Esophagus mucosa (tissue), 1 donor: ENCODE results near the gene COL19A1. TPM values are rescaled to one million over a fixed set of nuclear protein-coding genes. Genes with fewer than 3 reads are reported as not detected.

Experiments
- ATAC-seq: fragments of 200-7000 bp; cut with Tn5 transposase; one replicate; pipeline ENCODE4 v1.9.1; 2020
- total RNA-seq: library from RNA; stranded (reverse); gene quantifications from one replicate; pipeline ENCODE4 v1.2.4, GENCODE V29; 2023
- donor health status: DM: yes; HTN: yes; CAD: no.

The COL19A1 gene
- total RNA-seq, 1 donor from 2014 or later, result 0.04 TPM

GRCh38 chr6:70176842-70177550 lies 310.6 kb downstream of the COL19A1 start:
- no peak for ATAC-seq

DNA sequence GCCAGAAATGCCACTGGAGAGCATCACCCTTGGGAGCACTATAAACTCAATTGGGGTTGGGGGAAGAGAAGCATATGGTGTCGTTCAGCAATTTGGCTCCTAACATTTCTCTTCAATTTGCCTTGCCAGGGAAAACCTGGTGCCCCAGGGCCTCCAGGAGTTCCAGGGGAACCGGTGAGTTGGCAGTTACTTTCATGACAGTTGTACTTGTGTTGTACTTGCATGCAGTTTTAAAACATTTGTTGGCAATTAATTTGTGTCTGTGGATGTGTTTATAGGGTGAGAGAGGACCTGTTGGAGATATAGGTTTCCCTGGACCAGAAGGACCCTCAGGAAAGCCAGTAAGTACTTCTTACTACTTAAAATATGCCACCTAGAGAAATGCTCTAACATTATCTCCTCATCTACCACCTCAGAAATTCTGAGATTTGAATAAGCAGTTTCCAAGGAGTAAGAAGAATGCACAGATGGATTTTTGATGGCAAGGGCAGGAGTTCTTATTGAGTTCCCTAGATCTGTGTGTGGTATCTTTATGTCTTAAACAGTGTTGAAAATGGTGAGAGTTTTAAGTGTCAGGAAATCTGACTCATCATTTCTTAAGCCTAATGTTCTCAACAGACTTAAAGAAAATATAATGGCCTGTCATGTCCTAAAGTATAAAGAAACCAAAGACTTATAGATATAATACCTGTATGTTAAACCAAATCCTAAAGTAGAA lies 314.0 kb downstream of the COL19A1 start:
- no peak for ATAC-seq

DNA sequence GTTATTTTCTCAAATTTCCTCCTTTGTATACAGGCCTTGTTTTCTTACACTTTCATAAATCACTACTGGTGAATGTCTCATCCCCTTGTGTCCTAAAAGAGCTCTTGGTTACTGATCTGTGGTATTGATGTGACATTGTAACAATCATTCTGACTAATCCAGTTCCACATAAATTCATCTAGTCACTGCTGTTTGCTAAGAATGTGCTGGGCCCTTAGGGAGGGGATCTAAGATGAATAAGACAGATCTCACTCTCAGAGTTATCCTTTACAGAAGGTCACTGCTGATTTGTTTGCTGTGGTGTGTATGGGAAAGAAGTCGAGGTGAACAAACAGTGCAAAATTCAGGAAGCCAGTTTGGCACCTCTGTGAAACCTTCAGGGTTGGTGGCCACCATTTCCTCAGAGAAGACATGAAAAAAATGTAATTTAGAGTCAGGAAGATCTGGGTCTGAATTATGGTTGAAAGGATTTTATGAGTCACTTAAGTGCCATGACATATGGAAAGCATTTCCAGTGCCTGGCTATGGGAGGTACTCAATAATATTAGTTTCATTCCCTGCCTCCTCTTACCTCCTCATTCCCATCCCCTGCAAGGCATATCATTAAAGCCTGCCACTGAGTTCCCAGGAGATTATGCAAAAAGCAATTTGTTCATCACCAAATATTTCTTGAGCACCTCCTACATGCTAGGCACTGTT lies 314.7 kb downstream of the COL19A1 start:
- no peak for ATAC-seq

DNA sequence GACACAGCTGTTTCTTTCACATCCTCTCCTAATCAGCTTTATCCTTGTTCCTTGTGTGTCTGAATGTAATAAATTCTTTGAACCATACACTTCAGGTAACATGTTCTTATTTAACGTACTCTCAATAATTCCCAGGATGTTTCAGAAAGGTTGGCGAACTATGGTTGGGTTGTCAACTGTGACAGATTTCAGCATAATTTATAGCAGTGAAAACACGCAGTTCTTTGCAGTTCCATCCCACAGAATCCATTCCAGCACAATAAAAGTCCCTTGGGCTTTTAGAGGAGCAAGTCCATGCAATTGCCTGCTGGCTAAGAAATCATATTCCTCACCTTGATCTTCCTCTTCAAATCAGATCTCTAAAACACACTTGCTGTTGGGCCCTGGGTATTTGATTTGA lies 317.2 kb downstream of the COL19A1 start:
- no peak for ATAC-seq

DNA sequence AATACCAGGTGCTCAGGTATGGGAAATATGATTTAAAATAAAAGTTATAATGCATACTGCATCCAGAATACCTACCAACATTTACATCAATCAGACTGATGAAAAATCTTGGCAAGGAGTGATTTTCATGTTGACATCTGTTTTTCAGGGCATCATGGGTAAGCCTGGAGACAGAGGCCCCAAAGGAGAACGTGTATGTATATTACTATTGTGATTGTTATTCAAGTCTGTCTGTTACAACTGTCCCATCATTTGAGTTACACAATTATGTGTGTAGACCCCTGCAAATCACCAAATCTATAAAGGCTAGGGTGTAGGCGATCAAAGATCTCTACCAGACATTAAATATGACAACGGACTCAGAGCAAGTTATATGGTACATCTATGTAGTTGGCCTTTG lies 318.4 kb downstream of the COL19A1 start:
- ATAC-seq, result no peak

GRCh38 chr6:70186461-70186860 lies 320.1 kb downstream of the COL19A1 start:
- ATAC-seq, result no peak

GRCh38 chr6:70188202-70188601 lies 321.8 kb downstream of the COL19A1 start:
- ATAC-seq, result no peak

GRCh38 chr6:70194421-70194820 lies 328.1 kb downstream of the COL19A1 start:
- ATAC-seq, result no peak

DNA sequence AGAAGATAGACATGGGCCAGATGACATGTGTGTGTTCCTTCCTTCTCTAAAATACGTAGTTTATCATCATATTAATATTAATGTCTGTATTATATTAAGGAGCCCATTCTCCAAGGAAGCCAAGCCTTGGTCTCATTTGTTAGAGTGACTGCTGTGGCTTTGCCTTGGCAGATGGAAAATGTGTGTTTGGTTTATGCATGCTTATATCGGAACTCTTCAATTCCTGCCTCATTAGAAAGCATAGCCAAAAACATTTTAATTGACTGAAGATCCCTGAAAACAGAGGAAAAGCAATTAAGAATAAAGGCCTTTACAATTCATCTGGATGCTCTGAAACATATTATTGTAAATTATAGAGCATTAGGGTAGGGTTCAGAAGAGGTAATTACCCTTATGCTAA lies 330.2 kb downstream of the COL19A1 start:
- ATAC-seq, result no peak

DNA sequence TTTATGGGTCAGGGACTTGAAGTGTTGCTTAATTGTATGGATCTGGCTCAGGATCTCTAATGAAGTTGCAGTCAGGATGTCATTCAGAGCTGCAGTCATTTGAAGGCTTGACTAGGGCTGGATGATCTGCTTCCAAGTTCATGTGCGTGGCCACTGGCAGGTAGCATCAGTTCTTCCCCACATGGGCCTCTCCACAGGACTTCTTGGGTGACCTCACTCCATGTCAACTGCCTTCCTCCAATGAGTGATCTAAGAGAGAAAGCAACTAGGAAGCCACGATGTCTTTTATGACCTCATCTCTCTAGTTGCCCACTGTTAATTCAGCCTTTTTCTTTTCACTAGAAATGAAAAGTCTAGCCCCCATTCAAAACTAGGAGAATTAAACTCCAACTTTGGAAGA lies 332.4 kb downstream of the COL19A1 start:
- ATAC-seq, result no peak

- ATAC-seq, result no peak
Measured at GRCh38 chr6:70208235-70208790, 342.0 kb downstream of the COL19A1 start.

GRCh38 chr6:70210462-70210861 lies 344.1 kb downstream of the COL19A1 start:
- ATAC-seq, result no peak

- ATAC-seq, result no peak
Measured at GRCh38 chr6:70215460-70216108, 349.2 kb downstream of the COL19A1 start.

DNA sequence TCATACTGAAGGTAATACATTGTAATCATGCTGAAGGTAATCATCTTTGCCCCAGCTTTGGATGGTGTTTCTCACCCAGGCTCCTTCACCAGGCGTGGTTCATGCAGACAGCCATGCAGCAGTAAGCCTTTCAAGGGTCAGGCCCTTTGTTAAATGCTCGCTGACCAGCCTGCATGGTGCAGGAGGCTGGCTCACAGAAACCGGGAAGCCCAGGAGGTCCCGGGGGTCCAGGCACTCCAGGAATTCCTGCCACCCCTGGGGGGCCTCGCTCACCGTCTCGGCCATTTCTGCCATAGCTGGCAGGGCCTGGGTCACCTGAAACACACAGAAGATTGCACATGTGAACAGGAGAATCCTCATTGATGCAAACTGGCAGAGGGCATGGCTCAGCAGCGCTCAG lies 350.4 kb downstream of the COL19A1 start:
- no peak for ATAC-seq

DNA sequence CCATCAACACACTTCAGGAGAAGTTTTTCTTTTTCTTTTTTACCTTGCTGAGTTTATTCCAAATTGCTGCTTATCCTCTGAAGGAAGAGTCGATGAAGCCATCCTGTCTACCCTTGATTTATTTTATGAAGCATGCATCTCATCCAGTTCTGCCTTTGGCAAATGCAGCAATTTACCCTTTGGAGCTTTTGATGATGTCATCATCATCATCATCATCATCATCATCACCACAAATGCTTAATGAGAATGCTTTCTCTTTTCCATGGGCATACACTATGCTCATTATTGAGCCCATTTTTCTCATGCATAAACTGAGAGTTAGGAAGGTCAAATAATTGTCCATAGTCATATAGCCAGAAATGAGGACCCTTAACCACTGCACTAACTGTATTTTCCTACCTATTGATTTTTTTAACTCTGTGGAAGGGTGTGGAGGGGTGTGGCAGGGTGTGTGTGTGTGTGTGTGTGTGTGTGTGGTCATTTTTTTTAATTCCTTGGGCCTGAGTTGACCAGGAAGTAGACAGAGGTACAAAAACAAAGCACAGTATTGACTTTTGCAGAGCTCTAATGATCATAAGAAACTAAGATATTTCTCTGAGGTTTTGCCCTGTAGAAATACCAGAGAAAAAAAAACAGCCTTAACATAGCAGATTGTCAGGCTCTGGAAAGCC lies 353.7 kb downstream of the COL19A1 start:
- ATAC-seq, result peak; percentile 69

GRCh38 chr6:70221025-70221714 lies 354.8 kb downstream of the COL19A1 start:
- peak; percentile 49 for ATAC-seq

- ATAC-seq, result no peak
Measured at GRCh38 chr6:70221715-70222438, 355.5 kb downstream of the COL19A1 start.

GRCh38 chr6:70222439-70222749 lies 356.0 kb downstream of the COL19A1 start:
- ATAC-seq, result no peak

DNA sequence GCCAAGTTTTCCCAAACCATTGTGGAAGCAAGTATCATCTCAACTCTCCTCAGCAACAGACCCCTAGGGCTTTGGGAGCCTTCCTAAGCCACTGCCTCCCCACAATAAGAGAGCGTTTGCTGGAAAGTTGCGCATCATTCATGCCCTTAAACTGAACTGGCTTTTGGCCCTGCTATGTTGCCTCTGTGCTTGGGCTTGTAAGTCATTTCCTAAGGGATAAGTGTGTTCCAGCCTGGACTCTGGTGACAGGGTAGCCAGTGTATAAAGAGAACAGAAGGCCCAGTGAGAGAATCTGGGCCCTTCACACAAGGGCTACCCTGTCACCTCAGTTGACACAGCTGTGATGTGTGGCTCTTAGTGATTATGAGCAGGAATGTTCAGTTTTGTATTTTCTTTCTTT lies 358.7 kb downstream of the COL19A1 start:
- ATAC-seq, result no peak

GRCh38 chr6:70231311-70231710 lies 365.0 kb downstream of the COL19A1 start:
- no peak for ATAC-seq
